Breast epithelium (tissue), 3 donors: ENCODE results near the gene CHST5.

Experiments
- POLR2A ChIP-seq: fragments of 450-650 bp; IDR thresholded peaks from one replicate; pipeline ENCODE4 v1.6.1; 2016; ENCODE audit warnings: antibody characterized with exemption, mild to moderate bottlenecking, moderate library complexity
- POLR2AphosphoS5 ChIP-seq, 3 donors: sonication (generic); formaldehyde crosslinking; IDR thresholded peaks; one replicate each; pipeline ENCODE4 v1.6.1; 2017; ENCODE audit warnings: antibody characterized with exemption in 3 of 3

- no peak for TF ChIP-seq POLR2A
- TF ChIP-seq POLR2AphosphoS5 (IDR thresholded peaks at IDR 0.05), result no peak
Observed at GRCh38 chr16:75501359-75501758, 34.5 kb downstream of the CHST5 start.
